HL-60 (cell line): Measurements from ENCODE around the gene PHLPP1.

Experiments used
- GABPA ChIP-seq: IDR thresholded peaks from 2 replicates; pipeline ENCODE4 v1.6.1; 2012; ENCODE audit warnings: low read depth
- POLR2AphosphoS5 ChIP-seq: IDR thresholded peaks from 2 replicates; pipeline ENCODE4 v1.6.1; 2012; ENCODE audit warnings: low read depth
- TF ChIP-seq, protein P1 (sequence below): IDR thresholded peaks from one replicate; pipeline ENCODE4 v1.5.1; 2011; ENCODE audit warnings: low read length, control low read depth, inconsistent platforms; ENCODE audit not compliant: insufficient read depth
- TF ChIP-seq, protein P2 (sequence below): IDR thresholded peaks from 2 replicates; pipeline ENCODE4 v1.6.1; 2012; ENCODE audit warnings: low read depth; ENCODE audit not compliant: insufficient replicate concordance

DNA sequence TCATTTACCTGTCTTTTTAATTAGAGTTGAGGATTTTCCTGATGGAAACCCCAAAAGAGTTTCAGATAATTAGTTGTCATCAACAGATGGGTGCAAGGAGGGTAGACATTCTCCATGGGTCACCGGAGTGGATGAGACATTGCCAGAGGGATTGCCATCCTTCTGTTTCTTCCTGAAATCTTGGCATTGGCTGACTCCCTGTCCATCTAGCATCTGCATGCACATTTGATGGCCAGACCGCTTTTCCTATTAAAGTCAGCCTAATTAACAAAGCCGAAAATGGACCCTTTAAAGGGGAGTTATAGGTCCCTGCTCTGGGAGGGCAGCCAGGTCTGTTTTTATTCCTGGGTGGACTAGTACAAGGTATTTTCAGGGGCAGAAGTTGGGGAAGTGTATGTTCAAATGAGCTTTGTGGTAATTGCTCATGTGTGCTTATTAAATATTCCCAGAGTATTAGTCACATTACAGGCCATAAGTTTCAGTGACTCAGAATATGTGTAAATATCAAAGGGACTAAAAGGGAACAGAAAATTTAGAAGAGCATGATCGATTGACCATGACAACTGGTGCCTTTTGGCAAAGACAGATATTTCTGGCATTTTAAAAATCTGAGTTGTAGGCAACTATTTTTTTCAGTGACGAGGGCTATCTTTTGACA, 209.8 kb downstream of the PHLPP1 start:
- TF ChIP-seq, protein P1, sequence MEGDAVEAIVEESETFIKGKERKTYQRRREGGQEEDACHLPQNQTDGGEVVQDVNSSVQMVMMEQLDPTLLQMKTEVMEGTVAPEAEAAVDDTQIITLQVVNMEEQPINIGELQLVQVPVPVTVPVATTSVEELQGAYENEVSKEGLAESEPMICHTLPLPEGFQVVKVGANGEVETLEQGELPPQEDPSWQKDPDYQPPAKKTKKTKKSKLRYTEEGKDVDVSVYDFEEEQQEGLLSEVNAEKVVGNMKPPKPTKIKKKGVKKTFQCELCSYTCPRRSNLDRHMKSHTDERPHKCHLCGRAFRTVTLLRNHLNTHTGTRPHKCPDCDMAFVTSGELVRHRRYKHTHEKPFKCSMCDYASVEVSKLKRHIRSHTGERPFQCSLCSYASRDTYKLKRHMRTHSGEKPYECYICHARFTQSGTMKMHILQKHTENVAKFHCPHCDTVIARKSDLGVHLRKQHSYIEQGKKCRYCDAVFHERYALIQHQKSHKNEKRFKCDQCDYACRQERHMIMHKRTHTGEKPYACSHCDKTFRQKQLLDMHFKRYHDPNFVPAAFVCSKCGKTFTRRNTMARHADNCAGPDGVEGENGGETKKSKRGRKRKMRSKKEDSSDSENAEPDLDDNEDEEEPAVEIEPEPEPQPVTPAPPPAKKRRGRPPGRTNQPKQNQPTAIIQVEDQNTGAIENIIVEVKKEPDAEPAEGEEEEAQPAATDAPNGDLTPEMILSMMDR = no peak
- TF ChIP-seq GABPA (no peak), POLR2AphosphoS5 (no peak)
- TF ChIP-seq, protein P2, sequence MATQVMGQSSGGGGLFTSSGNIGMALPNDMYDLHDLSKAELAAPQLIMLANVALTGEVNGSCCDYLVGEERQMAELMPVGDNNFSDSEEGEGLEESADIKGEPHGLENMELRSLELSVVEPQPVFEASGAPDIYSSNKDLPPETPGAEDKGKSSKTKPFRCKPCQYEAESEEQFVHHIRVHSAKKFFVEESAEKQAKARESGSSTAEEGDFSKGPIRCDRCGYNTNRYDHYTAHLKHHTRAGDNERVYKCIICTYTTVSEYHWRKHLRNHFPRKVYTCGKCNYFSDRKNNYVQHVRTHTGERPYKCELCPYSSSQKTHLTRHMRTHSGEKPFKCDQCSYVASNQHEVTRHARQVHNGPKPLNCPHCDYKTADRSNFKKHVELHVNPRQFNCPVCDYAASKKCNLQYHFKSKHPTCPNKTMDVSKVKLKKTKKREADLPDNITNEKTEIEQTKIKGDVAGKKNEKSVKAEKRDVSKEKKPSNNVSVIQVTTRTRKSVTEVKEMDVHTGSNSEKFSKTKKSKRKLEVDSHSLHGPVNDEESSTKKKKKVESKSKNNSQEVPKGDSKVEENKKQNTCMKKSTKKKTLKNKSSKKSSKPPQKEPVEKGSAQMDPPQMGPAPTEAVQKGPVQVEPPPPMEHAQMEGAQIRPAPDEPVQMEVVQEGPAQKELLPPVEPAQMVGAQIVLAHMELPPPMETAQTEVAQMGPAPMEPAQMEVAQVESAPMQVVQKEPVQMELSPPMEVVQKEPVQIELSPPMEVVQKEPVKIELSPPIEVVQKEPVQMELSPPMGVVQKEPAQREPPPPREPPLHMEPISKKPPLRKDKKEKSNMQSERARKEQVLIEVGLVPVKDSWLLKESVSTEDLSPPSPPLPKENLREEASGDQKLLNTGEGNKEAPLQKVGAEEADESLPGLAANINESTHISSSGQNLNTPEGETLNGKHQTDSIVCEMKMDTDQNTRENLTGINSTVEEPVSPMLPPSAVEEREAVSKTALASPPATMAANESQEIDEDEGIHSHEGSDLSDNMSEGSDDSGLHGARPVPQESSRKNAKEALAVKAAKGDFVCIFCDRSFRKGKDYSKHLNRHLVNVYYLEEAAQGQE = no peak
